ENCODE data around the gene ABCG8.
"Not testable (repeated sequence)": the region's sequence is repeated elsewhere in the genome, so short reads cannot be mapped to it uniquely, and the experiment has no call there.

Gene ABCG8

DNA sequence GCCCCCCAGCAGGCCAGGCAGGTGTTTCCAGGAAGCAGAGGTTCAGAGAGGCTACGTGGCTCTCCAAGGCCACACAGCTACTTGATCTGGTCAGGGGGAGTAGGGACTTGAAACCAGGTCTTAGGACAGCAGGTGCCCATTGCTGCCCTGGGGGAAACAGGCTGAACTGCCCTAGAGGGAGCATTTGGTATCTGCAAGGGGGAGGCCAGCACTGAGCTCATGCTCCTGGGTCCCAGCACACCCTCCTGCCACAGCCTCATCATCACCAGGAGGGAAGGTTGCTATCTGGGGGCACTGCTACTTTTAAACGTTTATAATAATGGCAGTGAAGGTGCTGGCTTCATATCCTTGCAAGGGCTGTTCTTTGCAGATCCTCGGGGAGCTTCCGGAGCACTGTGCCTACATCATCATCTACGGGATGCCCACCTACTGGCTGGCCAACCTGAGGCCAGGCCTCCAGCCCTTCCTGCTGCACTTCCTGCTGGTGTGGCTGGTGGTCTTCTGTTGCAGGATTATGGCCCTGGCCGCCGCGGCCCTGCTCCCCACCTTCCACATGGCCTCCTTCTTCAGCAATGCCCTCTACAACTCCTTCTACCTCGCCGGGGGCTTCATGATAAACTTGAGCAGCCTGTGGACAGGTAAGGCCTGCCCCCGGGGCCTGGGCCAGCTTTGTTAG lies 36.1 kb downstream of the ABCG8 start:
- DNase-seq (ENCODE audit: low spot score) = no peak

DNA sequence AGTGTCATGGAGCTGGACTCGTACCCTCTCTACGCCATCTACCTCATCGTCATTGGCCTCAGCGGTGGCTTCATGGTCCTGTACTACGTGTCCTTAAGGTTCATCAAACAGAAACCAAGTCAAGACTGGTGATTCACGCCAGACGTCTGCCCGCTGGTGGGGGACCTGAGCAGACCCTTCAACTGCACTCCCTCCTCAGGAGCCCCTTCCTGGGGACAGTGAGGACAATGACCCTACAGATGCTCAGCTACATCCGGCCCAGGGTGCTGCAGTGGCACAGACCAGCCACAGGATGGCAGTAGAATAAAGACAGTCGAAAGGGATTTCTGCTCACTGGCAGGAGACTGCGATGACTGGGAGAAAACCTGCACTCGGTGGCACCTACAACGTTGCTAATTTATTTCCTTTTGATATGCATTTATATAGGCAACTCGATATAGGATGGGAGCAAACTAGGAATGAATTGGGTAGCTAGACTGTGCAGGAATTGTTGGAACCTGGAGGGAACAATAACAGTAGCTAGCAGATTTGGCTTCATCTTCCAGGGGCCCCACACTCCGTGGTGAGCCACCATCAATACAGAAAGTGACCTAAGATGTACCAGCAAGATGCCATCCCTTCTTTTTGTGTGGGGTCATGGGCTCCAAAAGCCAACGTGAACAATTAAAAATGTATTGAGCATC lies 39.2 kb downstream of the ABCG8 start:
- peak; percentile 55 for DNase-seq (ENCODE audit: low spot score)

- DNase-seq (ENCODE audit: low spot score) = no peak
Observed at GRCh38 chr2:43879261-43879660, 40.5 kb downstream of the ABCG8 start.

GRCh38 chr2:43880471-43880870 lies 41.7 kb downstream of the ABCG8 start:
- DNase-seq (ENCODE audit: low spot score) = no peak

DNA sequence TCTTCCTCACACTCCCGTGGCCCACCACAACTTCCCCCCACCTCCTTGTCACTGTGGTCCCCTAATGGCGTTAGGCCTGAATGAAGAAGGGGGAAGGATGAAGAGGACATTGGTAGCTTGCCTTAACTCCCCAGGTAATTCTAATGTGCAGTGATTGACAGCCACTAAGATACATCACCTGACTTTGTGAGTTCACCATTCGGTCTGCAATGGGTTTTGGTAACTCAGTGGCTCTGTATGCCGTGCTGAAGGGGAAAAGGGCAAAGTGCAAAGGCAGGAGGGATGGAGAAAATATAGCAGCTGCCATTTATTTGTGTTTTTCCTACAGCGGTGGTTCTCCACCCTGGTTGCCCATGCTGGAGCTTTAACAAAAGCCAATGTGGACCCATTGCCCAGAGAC lies 42.2 kb downstream of the ABCG8 start:
- no peak for DNase-seq (ENCODE audit: low spot score)

- DNase-seq (ENCODE audit: low spot score) = no peak
Observed at GRCh38 chr2:43882312-43882711, 43.5 kb downstream of the ABCG8 start.

DNA sequence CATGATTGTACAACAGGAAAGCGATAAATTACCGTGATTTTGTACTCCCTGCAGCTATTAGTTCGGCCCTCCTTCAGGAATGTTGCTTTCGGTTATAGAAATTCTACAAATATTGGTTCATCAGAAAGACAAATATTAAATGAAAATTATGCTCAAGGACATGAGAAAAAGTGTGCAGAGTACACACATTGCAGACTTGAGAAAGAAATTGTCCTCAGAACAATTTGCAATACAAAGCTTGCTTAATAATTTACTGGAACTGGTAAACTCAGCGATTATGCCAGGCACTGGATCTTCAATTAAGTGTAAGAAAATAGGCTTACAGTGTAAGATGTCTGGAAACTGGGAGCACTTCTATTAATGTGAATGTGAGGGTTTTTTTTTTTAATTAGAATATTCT lies 45.9 kb downstream of the ABCG8 start:
- no peak for DNase-seq (ENCODE audit: low spot score)

DNA sequence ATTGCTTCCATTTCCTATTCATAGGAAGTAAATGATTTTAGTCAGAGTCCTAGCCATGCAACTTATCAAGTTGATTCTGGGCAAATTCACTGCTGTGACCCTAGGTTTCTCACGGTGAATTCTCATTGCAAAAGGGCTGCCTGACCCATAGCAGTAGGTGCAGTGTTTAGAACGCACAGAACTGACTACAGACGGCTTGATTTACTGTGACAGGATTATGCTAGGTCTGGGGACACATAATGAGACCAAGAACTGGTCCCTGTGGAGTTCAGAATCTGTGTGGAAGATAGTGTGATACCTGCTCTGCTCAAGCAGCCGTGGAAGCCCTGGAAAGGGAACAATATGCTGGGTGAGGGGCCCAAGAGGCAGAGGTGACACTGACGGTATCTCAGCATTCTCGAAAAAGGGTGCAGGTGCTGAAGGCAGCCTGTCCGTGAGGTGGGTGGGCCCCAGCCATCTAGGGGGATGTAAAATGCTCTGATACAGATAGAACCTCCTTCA lies 46.4 kb downstream of the ABCG8 start:
- DNase-seq (ENCODE audit: low spot score) = no peak

GRCh38 chr2:43887176-43887575 lies 48.4 kb downstream of the ABCG8 start:
- DNase-seq (ENCODE audit: low spot score) = peak; percentile 40

DNA sequence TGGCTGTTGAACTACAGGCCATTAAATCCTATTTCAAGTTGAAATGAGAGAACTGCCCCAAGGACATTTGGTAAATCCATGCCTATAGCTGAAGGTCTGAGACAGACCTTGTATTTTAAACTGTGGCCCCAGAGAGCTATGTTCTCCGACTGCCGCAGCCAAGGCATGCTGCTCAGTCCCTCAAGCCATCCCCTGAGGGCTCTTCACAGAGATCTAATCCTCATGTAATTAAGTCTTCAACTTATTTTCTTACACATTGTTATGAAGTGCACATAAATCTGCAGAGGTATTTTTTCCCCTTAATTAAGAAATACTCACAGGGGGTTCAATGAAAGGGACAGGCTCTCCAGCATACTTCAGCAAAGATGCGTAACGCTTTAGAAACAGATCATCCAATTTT lies 50.6 kb downstream of the ABCG8 start:
- DNase-seq (ENCODE audit: low spot score) = no peak

DNA sequence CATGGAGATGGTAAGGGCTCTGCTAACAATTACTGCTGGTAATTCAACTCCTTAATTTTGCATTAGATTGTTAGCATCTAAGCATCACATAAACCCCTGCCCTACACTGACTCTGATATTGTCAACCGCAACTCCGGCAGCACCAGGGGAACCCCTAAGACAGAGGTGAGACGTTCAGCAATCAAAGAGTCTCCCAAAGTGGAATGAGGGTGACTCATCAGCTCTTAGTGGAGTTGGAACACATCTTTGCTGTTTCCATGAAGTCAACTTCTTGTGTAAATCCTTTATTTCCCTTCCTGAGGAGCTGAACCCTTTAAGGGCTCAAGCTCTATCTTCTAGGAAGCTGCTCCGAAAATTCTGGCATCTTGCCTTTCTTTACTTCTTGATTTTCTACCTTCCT lies 52.1 kb downstream of the ABCG8 start:
- DNase-seq (ENCODE audit: low spot score) = no peak

GRCh38 chr2:43894743-43895142 lies 56.0 kb downstream of the ABCG8 start:
- DNase-seq (ENCODE audit: low spot score) = no peak

GRCh38 chr2:43896906-43897305 lies 58.1 kb downstream of the ABCG8 start:
- DNase-seq (ENCODE audit: low spot score) = no peak

- no peak for DNase-seq (ENCODE audit: low spot score)
Observed at GRCh38 chr2:43897492-43897891, 58.7 kb downstream of the ABCG8 start.

DNA sequence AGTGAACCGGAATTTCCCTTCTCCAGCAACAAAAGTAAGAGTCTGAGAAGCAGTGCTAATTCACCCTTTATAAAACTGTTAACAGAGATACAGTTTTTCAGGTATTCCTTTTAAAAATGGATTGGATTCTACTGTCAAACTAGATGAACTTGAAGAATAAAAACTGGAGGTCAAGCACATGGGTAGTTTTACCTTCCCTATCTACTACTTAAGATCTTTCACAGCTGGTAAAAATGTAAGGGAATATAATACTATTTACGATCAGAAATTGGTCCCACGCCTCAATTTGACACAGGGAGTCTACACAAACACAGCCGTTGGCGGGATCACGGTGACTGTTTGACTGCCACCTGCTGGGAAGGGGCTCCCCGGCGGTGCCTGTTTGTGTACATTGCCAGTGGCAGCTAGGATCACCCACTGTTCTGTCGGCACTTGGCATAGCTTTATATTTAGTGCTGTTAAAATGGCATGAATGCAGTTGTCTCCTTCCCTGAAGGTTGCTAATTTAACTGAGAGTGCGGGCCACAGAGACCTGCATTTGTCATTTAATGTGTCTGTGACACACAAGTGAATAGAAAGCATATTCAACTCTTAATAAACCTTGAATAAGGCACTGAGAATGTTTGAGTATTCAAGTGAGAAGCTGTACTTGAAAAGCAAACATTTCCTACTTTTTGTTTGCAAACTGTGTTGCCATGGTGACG lies 59.5 kb downstream of the ABCG8 start:
- no peak for DNase-seq (ENCODE audit: low spot score)

DNA sequence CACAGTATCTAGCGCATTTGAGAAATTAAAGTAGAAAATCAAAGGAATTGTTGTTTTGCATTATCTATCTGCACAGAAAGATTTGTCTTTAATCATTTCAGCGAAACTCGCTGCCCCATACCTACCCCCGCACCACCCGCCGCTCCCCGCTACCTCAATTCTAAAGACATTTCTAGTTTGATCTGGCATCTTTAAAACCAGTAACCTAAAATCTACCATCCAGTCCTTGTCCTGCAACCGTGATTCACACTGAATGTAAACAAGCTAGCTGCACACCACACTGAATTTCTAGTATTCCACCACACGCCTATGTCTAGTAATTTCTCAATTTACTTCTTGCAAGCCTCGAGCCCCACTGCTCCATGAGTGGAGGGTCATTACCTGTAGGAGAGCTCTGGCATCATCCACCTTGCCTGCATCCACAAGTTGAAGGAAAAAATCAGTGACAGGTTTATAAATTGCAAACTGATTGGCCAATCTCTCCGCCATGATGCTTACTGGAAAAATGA lies 60.1 kb downstream of the ABCG8 start:
- no peak for DNase-seq (ENCODE audit: low spot score)

DNA sequence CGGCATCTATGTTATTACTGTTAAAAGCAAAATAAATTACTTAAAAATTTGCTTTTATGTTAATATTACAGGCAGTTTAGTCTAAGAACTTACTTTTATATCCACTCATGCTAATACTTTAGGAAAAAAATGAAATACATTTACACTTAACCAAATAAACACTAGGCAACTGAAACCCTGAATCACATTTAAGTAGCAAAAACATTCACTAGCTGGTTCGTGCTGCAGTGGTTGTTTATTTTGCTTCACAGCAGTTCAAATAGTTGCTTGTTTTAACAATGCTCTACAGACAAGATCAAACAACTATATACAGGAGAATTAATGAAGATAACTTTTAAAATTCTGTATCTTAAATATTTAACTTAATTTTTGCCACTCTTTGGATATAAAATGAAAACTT lies 60.8 kb downstream of the ABCG8 start:
- no peak for DNase-seq (ENCODE audit: low spot score)

- no peak for DNase-seq (ENCODE audit: low spot score)
Observed at GRCh38 chr2:43905371-43905803, 66.6 kb downstream of the ABCG8 start.

- DNase-seq (ENCODE audit: low spot score) = no peak
Observed at GRCh38 chr2:43905871-43906270, 67.1 kb downstream of the ABCG8 start.

DNA sequence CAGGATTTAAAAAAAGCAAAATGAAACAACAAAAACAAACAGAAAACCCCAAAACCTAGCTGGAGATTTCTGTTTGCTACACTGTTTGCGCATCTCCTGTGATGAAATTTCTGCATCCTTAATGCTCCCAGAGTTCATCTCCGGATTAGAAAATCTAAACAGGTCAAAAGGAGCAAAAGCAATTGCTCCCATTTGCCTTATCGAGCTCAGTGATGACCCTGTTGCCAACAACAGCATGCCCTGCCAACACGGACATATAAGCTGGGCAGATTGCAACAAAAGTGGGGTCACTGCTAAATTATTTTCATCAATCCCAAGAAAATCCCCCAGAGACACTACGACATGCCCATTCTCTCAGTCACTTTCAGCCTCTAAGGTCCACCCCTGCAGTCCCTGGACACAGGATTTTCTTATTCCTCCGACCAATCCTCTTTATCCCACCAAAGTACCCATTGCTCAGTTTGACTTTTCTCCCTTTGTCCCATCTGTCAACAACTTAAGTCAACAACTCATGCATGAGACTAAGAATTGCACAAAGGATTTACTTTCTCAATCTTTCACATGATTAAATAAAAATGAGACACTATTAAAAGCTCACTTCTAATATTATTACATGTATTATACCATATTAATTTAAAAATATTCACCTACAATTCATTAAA lies 67.8 kb downstream of the ABCG8 start:
- no peak for DNase-seq (ENCODE audit: low spot score)

- DNase-seq (ENCODE audit: low spot score) = not testable (repeated sequence)
Observed at GRCh38 chr2:43911136-43911790, 72.5 kb downstream of the ABCG8 start.

DNA sequence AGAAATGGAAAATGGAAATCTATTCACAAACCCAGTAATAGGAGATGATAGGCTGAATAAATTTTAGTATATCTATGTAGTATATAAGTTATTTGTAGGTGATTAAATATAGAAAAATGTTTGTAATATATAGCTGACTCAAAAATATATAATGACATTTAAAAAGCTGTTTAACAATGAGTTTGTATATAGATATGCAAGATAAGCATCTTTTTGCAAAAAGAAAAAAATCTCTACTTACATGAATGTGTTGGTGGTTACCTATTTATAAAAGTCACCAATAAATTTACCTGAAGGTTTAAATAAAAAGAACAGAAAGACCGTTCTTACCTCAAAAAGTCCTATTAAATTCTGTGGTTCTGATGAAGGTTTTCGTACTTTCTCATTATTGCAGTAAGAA lies 85.7 kb downstream of the ABCG8 start:
- no peak for DNase-seq (ENCODE audit: low spot score)

Data from cerebellar cortex (tissue), 1 donor.